Hematopoietic multipotent progenitor cell treated with erythropoietin and hydrocortisone succinate and interleukin-3 and kit ligand, for 15 days (in vitro differentiated cells): ENCODE data around the gene SBF2.
"Not testable (repeated sequence)": the region's sequence is repeated elsewhere in the genome, so short reads cannot be mapped to it uniquely, and the experiment has no call there.

Experiments
- DNase-seq: peaks from one replicate; pipeline ENCODE4 v3.0.0-alpha.2; 2015; ENCODE audit warnings: low spot score

The SBF2 gene

GRCh38 chr11:10197091-10197490 is 96.9 kb downstream of the SBF2 start:
- no peak for DNase-seq

GRCh38 chr11:10192036-10192435 is 102.0 kb downstream of the SBF2 start:
- DNase-seq, result no peak

- DNase-seq, result no peak
These were observed 112.2 kb downstream of the SBF2 start for GRCh38 chr11:10181811-10182210.

- no peak for DNase-seq
These were observed 129.4 kb downstream of the SBF2 start for GRCh38 chr11:10164621-10165020.

GRCh38 chr11:10162222-10162621 is 131.8 kb downstream of the SBF2 start:
- DNase-seq, result no peak

GRCh38 chr11:10160350-10160749 is 133.7 kb downstream of the SBF2 start:
- DNase-seq, result no peak

- no peak for DNase-seq
These were observed 135.6 kb downstream of the SBF2 start for GRCh38 chr11:10158461-10158860.

- no peak for DNase-seq
These were observed 138.1 kb downstream of the SBF2 start for GRCh38 chr11:10155793-10156490.

GRCh38 chr11:10150800-10151199 is 143.2 kb downstream of the SBF2 start:
- no peak for DNase-seq

GRCh38 chr11:10149553-10149952 is 144.5 kb downstream of the SBF2 start:
- no peak for DNase-seq

GRCh38 chr11:10147195-10147594 is 146.8 kb downstream of the SBF2 start:
- DNase-seq, result no peak

- DNase-seq, result no peak
These were observed 149.1 kb downstream of the SBF2 start for GRCh38 chr11:10144954-10145353.

GRCh38 chr11:10139656-10140055 is 154.4 kb downstream of the SBF2 start:
- no peak for DNase-seq

- DNase-seq, result no peak
These were observed 154.9 kb downstream of the SBF2 start for GRCh38 chr11:10139143-10139542.

GRCh38 chr11:10134975-10135481 is 159.0 kb downstream of the SBF2 start:
- DNase-seq, result no peak

GRCh38 chr11:10134226-10134625 is 159.8 kb downstream of the SBF2 start:
- not testable (repeated sequence) for DNase-seq

- DNase-seq, result not testable (repeated sequence)
These were observed 160.8 kb downstream of the SBF2 start for GRCh38 chr11:10133251-10133650.

- DNase-seq, result no peak
These were observed 163.1 kb downstream of the SBF2 start for GRCh38 chr11:10130875-10131274.

- DNase-seq, result not testable (repeated sequence)
These were observed 164.8 kb downstream of the SBF2 start for GRCh38 chr11:10129184-10129583.

GRCh38 chr11:10125522-10126133 is 168.4 kb downstream of the SBF2 start:
- no peak for DNase-seq

- no peak for DNase-seq
These were observed 171.5 kb downstream of the SBF2 start for GRCh38 chr11:10122326-10123197.

GRCh38 chr11:10118865-10119264 is 175.2 kb downstream of the SBF2 start:
- no peak for DNase-seq
